Fibroblast of gingiva (primary cell): ENCODE data around the gene RPS3A.
"Not testable (repeated sequence)": the region's sequence is repeated elsewhere in the genome, so short reads cannot be mapped to it uniquely, and the experiment has no call there.

Experiments
- DNase-seq: peaks from one replicate; pipeline ENCODE4 v3.0.0-alpha.2; 2011; ENCODE audit warnings: low read depth

RPS3A gene

DNA sequence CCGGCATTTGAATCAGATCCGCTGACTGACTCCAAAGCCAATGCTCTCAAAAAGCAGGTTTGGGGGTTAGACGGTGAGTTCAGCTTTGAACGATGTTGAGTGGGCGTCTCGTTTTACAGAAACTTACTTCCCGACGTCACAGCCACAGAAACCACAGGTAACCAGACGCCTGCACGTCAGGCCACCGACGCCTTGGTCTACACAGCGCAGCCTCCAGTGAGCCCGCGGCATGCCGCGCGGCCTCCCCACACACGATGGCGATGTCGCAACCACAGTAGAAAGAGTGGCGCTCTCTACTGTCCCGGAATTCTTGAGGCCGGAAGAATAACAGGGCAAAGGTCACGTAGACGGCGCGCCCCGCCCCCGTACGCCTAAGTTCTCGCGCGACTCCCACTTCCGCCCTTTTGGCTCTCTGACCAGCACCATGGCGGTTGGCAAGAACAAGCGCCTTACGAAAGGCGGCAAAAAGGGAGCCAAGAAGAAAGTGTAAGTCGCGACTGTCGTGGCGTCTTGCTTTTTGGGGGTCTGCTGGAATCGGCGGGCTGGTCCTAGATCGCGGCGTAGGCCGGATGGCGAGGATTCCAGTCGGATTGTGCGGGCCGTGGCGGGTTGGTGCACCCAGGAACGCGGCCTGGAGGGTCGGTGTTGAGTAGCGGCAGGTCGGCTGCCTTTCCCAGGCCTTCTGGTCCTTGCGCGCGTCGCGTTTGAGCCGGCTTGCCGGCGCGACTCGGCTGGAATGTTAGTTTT is at the start of gene RPS3A:
Gene RPS3A, plus strand, starts transcription at position 400 of the 747 bp plus-strand sequence. Its CDS starts 25 bp downstream, at position 425.
- peak; percentile 98 for DNase-seq

DNA sequence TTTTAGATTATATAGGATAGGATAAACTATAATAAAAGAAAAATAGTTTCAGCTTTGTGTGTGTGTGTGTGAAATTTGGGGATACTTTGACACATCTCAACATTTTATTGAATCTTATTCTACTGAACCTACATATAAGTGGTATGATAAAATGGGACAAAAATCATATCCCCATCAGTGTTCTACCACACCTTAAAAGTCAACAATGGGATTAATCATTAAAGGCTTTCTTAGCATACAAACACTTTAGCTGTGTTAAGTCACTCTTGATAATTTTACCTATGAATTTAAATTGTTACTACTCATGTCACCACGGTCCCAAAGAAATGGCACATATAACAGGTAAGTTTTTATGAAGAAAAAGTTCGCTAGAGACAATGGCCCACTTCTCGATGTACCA is 46.6 kb upstream of the RPS3A start:
- no peak for DNase-seq

DNA sequence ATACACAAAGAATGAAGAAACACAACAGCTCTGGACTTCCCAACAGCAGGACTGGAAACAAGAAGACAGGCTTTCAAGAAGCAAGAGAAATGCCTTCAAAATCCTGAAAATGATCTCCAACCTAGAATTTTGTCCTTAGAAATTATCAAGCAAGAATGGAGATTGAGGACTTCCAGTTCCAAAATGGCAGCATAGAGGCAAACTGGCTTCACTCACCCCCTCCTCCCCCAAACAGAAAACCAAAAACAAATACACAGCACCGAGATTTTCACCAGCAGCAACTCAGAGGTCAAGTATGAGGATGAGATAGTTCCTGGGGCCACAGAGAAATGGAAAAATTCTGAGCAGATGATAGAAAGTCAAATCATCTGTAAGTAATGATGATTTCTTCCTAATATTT is 43.9 kb upstream of the RPS3A start:
- DNase-seq, result no peak

DNA sequence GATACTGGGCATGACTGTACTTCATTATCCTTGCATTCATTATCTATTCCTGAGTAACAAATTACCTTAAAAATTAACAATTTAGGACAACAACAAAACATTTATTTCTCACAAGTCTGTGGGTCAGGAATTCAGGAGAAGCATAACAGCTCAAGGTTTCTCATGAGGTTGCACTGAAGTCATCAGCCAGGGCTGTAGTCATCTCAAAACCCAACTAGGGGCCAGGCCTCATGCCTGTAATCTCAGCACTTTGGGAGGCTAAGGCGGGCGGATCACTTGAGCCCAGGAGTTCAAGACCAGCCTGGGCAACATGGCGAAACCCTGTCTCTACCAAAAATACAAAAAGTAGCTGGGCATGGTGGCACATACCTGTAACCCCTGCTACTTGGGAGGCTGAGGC is 36.3 kb upstream of the RPS3A start:
- not testable (repeated sequence) for DNase-seq

DNA sequence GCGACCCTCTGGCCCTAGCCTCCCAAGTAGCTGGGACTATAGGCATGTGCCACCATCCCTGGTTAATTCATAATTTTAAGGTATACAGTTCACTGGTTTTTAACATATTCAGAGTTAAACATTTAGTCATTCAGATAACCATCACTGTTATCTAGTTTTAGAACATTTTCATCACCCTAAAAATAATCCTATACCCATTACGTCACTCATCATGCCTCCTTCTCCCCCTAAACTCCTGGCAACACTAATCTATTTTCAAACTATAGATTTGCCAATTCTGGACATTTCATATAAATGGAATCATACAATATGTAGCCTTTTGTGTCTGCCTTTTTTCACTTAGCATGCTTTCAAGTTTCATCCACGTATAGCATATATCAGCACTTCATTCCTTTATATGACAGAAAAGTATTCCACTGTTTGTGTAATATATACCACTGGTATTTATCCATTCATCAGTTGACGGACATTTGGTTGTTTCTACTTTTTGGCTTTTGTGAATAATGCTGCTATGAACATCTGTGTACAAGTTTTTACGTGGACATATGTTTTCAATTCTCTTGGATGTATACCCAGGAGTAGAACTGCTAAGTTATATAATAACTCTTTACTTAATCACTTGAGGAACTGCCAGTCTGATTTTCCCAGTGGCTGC is 32.0 kb upstream of the RPS3A start:
- DNase-seq, result no peak

DNA sequence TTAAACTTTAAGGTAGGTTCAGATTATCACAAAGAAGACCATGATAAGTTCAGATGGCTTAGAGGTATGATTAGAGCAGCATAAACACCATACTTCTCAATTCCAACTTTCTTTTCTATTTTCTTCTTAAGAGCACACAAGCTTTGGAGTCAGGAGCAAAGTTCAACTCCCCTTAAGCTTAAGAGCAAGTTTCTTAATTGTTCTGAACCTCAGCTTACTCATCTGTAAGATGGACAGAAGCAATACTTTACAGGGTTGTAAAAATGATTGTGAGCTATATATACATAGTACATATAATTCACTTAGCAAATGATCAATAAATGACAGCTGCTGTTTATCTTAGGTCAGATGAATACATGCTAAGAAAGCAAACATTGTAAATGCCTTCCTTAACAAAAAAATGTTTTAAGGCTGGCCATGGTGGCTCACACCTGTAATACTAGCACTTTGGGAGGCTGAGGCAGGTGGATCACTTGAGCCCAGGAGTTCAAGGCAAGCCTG is 25.0 kb upstream of the RPS3A start:
- no peak for DNase-seq

DNA sequence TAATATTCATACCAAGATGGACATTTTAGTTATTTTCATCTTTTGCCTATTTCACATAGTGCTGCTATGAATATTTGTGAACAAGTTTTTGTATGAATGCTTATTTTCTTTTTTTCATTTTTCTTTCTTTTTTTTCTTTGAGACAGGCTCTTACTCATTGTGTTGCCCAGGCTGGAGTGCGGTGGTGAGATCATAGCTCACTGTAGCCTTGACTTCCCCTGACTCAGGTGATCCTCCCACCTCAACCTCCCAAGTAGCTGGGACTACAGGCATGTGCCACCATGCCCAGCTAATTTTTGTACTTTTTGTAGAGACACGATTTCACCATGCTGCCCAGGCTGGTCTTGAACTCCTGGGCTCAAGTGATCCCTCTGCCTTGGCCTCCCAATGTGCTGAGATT is 21.4 kb upstream of the RPS3A start:
- not testable (repeated sequence) for DNase-seq

DNA sequence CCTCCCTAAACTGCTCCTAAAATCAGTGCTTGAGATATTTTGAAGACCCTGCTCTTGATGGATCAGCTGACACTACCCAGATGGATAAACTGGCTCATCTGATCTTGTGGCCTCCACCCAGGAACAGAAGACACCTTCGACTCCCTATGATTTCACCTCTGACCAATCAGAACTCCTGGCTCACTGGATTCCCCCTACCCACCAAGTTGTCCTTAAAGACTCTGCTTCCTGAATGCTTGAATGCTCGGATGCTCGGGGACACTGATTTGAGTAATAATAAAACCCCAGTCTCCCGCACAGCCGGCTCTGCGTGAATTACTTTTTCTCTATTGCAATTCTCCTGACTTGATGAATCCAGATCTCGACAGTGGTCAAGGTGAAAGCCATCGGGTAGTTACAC is 12.0 kb upstream of the RPS3A start:
- no peak for DNase-seq

DNA sequence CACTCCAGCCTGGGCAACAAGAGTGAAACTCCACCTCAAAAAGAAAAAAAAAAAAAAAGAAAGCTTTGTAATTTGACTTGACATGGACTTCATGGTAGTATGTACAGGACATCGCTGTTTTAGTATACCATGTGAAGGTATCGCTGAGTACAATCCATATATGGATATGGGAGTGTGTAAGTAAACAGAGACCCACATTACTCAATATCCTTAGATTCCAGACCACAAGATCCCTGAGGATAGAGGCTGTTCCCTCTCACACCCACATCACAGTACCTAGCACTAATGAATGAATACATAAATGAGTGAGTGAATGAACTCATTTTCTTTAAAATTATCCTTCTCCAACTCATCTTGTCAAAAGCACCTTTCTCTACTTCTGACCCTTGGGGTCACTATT is 8.4 kb upstream of the RPS3A start:
- DNase-seq, result no peak

DNA sequence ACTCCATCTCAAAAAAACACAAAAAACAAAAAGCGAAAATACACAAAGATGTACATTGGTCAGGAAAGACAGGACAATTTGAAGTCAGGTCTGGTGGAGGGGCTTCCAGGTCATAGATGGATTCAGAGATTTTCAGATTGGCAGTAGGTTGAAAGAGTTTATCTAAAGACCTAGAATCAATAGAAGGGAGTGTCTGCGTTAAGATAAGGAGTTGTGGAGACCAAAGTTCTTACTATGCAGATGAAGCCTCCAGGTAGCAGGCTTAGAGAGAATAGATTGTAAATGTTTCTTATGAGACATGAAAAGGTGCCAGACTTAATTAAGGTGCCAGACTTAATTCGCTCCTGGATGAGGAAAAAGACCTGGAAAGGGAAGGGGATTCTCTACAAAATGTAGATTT is 6.9 kb upstream of the RPS3A start:
- no peak for DNase-seq

DNA sequence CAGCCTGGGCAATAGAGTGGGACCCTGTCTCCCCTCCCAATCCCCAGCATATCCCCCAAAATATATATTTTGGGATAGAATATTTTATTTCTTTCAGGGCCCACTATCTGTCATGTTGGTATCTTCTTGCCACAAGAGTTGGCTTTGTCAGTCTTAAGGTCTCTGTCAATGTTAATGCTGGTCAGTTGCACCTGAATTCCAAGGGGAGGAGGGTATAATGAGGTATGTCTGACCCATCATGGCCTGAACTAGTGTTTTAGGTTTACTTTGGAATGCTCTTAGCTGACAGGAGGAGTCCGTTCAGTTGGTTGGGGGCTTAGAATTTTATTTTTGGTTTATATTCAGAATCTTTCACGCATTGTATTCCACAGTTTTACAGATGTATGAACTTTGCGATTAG is 6.2 kb upstream of the RPS3A start:
- DNase-seq, result no peak

DNA sequence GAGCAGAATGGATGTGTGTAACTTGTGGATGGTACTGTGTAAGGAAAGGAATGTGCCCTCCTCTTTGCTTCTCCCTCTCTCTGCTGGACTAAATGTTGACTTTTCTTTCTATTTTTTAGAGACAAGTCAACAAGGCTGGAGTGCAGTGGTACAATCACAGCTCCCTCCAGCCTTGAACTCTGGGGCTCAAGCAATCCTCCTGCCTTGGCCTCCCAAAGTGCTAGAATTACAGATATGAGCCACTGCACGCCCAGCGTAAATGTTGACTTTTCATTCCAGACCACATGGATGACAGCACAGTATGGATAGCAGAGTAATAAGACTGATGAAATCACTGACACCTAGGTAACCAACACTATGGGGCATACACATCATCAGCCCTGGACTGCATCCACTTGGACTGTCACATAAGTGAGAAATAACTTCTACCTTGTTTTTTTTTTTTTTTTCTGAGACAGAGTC is 5.1 kb upstream of the RPS3A start:
- DNase-seq, result no peak

DNA sequence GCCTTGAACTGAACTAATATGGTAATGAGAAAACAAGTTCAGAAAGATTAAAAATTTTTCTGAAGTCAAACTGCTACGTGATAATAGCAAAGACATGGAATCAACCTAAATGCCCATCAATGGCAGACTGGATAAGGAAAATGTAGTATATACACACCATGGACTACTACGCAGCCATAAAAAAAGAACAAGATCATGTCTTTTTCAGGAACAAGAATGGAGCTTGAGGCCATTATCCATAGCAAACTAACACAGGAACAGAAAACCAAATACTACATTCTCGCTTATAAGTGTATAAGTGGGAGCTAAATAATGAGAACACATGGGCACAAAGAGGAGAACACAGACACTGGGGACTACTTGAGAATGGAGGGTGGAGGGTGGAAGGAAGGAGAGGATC is 4.3 kb upstream of the RPS3A start:
- DNase-seq, result no peak

DNA sequence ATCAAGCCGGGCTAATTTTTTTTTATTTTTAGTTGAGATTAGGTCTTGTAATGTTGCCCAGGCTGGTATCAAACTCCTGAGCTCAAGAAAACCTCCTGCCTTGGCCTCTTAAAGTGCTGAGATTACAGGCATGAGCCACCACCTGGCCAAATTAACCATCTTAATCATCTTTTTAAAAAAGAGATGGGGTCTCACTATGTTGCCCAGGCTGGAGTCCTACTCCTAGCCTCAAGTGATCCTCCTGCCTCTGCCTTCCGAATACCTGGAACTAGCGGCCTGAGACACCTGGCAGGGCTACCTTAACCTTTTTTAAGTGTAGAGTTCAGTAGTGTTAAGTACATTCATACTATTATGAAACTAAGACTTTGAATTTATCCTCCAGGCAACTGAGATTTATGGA is 1.7 kb upstream of the RPS3A start:
- DNase-seq, result no peak

DNA sequence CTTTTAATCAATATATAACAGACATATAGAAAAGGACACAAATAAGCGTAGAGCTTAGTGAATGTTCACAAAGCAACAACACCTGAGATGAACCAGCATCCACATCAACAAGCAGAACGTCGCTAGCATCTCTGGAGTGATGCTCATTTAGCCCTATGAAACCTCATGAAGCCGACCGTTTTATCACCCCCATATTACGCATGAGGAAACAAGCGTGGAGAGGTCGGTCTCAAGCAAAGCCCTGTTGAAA is 524 bp upstream of the RPS3A start:
- DNase-seq, result no peak

DNA sequence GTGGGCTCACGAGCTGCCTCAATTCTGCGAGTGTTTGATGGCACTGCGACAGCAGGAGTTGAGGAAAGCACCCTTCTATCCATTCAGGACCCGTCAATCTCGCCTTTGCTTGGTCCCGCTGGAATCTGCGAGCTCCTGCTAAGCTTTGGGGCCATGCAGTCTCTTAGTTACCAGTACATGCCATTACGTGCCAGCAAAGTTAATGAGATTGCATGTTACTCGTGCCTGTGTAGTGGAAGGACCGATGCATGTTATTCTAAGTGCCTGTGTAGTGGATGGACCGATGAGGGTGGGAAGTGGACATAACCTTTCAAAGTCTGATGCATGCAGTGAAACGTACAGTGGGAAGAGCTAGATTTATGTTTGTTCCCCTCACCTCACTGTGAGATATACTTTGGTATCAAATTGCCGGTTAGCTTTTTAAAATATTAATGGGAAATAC is 569 bp downstream of the RPS3A start:
- DNase-seq, result peak; percentile 44

DNA sequence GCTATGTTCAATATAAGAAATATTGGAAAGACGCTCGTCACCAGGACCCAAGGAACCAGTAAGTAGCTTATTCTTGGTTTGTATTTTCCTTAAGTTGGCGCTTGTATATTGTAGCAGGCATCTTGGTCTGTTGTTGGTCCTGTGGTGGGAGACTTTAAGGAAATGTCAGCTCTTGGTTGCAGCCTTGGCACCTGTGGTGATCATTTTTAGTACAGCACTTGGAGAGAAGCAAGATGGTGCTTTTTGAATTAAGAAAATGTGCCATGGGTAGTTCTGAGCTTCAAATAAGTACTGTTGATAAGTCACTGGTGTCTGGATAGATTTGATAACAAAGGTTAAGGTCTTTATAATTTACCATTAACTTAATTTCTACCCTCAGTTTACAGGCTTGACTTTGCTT is 1.1 kb downstream of the RPS3A start:
- DNase-seq, result no peak

DNA sequence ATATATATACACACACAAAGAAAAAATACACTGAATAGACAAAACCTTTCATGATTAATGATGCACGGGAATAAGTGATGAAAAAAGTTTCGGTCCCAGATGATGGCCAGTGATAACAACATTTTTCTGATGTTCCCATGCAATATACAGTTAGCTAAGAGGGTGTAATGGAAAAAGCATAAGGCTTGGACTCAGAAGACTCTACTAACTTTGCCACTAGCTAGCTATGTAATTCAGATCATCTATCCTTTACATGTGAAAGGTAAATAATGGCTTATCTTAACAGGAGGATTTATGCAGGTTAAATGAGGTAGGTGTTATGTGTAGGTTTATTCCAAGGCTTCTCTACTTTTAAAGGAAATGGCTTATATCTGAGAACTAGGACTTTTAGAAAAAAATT is 4.3 kb downstream of the RPS3A start:
- no peak for DNase-seq

DNA sequence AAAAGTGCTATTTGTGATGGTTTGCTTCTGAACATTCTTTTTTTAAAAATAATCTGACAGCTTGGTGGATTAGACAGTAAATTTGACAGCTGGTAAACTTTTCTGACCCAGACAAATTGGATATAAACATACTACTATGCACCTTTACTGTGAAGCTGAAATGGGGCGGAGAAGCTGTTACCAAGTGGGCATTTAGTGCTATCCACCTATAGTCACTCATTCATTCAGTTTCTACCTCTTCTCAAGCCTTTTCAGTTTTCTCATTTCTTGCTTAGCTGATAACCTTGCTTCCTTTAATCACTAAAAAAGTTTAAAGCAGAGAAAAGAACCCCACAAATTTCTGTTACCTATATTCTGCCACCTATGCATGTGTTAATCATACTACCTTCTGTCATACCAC is 5.2 kb downstream of the RPS3A start:
- DNase-seq, result no peak

DNA sequence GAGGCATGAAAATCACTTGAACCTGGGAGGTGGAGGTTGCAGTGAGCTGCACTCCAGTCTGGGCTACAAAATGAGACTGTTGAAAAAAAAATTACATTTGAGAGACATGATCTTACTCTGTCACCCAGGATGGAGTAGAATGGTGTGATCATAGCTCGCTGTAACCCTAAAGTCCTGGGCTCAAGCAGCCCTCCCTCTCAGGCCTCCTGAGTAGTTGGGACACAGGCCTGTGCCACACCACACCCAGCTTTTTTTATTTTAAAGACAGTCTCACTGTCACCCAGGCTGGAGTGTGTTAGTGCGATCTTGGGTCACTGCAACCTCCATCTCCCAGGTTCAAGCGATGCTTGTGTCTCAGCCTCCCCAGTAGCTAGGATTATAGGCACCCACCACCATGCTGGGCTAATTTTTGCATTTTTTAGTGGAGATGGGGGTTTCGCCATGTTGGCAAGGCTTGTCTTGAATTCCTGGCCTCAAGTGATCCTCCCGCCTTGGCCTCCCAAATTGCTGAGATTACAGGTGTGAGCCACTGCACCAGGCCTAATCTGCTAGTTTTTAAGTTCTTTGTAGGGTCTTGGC is 6.1 kb downstream of the RPS3A start:
- no peak for DNase-seq

DNA sequence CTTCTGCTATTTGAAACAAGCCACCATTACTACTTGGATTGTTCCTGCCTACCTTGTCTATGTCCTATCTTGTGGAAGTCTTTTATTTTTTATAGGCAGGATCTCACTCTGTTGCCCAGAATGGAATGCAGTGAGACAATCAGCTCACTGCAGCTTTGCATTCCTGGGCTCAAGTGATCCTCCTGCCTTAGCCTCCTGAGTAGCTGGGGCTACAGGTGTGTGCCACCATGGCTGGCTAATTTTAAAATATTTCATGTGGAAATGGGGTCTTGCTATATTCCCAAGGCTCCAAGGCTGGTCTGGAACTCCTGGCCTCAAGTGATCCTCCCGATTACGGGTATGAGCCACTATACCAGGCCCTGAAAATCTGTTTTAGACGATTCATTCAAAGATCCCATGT is 7.6 kb downstream of the RPS3A start:
- DNase-seq, result no peak

DNA sequence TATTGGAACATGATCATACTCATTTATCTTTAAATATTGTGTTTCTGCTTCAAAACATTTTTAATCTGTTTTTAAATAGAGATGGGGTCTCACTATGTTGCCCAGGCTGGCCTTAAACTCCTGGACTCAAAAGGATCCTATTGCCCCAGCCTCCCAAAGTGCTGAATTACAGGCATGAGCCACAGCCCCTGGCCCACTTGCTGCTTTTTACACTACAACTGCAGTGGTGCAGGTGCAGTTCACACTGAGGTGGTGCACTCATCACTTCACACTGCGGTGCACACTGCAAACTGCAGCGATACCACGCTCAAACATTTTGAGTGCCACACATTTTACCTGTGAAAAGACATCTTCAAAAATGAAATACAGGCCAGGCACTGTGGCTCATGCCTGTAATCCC is 10.8 kb downstream of the RPS3A start:
- no peak for DNase-seq

DNA sequence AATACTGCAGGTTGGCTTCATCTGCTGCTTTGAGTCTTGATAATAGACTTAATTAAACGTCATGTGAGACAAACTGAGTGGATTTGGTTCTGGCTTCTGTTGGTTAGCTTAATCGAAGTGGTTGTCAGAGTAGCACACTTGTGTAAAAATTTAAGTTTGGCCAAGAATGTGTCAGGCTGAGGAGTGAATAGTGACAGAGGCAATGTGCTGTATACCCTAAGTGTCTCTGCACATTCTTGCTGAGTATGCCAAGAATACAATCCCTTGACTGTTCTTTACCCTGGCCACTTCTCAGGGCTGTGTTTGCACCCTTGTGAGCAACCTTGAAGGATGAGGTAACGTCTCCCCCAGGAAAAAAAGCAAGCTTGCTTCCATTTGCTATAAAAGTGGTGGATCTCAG is 14.9 kb downstream of the RPS3A start:
- no peak for DNase-seq

DNA sequence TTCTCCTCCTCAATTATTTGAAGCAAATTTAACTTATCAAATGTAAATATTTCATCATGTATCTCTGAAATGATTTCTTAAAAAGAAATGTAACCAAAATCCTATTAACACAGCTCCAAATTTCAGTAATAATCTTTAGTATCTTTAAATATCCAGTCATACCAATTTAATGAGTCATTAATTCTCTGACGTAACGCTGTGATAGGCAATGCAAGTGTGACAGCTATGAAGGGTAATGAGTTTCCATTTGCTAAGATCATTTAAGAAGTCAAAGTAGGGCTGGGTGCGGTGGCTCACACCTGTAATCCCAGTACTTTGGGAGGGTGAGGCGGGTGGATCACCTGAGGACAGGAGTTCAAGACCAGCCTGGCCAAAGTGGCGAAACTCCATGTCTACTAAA is 15.6 kb downstream of the RPS3A start:
- no peak for DNase-seq
